HG03175 (cell line): ENCODE data around the gene RIC3.

Experiments
- ATAC-seq: cut with Tn5 transposase; IDR thresholded peaks from one replicate; pipeline ENCODE4 v1.9.1; 2021; ENCODE audit warnings: mild to moderate bottlenecking, moderate library complexity; ENCODE audit not compliant: unreplicated experiment

The RIC3 gene

GRCh38 chr11:8090756-8091155, 78.1 kb downstream of the RIC3 start:
- ATAC-seq: no peak

DNA sequence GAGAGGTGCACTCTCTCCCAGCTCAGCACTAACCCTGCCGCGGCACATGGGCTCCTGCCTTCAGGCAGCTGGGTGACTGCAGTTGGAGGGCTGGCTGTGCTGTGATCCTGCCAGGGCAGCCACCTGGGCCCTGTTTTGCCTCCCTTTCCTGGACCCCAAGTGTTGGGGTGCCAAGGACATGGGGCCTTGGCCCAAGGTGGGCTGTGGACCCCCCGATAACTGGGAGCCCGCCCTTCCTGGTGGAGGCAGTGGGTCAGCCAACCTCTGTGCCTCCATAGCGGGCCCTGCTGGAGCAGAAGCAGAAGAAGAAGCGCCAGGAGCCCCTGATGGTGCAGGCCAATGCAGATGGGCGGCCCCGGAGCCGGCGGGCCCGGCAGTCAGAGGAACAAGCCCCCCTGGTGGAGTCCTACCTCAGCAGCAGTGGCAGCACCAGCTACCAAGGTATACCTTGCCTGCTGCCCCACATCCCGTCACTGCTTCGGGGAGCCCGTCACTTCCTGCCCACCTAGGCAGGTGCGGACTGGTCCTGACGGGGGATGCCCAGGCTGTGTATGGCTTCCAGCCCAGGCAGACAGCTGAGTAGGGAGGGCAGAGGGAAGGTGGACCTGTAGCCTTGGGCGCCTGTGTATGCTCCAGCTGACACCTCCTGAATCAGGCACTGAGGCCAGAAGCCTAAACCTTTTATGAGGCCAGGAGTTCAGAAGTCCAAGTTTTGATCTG, 78.9 kb downstream of the RIC3 start:
- no peak for ATAC-seq

GRCh38 chr11:8087756-8088155, 81.1 kb downstream of the RIC3 start:
- no peak for ATAC-seq

GRCh38 chr11:8087185-8087584, 81.6 kb downstream of the RIC3 start:
- no peak for ATAC-seq

- no peak for ATAC-seq
Measured at GRCh38 chr11:8086571-8086970, 82.3 kb downstream of the RIC3 start.

- no peak for ATAC-seq
Measured at GRCh38 chr11:8086001-8086479, 82.8 kb downstream of the RIC3 start.

DNA sequence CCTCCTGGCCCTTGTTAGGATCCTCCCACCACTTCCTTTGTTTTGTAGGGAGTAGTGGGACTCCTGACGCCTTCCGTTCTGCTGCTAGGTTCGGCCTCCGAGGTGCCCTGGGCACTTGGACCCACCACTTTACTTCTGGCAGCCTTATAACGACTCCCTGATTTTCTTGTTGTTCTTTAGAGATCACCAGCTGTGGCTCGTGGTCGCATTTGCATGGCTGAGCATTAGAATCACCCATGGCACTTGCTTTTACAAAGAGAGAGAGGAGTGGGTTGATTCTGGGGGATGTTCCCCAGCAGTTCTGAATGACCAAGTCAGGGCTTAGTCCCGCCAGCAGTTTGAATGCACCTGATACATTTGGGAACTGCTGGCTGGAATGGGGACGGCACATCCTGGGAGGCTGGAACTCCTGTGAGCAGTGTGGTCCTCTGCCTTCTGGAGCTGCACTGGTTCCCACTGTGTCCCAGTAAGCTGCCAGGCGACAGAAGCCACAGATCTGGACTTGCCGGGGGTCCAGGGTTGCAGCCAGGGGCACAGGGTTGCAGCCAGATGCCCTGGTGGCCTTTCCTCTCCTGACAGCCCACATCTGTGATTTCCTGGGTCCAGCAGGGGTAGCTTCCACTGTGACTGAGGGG, 83.7 kb downstream of the RIC3 start:
- ATAC-seq: no peak

- ATAC-seq: no peak
Measured at GRCh38 chr11:8084352-8084751, 84.5 kb downstream of the RIC3 start.

DNA sequence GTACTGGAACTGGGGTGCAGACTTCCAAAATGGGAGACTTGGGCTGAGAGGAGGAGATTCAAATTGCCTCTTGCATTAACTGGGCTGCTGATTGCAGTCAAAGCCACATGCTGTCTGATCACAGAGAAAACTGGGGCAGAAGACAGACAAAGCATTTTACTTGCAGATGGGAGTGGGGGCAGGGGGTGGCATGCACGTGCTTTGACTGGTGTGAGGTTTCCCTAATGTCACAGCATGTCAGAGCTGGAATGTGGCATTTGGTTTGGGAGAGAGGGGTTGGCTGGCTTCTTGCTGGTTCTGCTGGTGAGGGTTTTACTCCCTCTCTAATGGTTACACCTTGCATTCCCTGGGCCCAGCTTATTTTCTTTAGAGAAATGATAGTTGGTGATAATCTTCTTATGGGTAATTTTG, 84.9 kb downstream of the RIC3 start:
- no peak for ATAC-seq

- ATAC-seq: no peak
Measured at GRCh38 chr11:8083088-8083395, 85.8 kb downstream of the RIC3 start.

DNA sequence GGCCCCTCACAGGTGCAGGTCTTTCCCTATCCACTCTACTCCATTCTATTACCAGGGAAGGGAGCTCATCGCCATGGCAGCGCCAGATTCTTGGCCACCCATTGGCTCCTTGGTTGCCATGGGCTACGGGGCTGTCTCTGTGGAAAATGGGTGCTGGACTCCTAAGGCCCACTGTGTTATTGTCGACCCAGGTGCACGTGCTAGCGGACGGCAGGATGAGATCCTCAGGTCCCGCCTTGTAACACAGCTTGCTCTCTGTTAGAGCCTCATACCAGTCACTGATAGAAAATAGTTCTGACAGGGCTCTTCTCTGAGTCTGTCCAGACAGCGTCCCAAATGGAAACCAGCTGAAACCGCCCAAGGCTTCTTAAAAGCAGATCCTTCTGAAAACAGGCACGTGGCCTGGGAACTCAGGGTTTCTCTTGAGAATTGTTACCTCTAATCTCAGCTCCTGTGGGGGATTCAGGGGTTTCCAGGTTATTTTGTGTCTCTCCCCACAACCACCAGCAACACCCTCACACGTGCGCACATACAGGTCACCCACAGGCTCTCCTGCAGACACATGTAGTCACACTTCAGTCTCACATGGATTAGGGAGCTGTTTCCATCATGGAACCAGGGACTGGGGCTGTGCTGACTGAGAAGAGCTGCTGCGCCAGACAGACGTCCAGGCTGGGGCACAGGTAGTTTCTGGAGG, 86.3 kb downstream of the RIC3 start:
- ATAC-seq: no peak

DNA sequence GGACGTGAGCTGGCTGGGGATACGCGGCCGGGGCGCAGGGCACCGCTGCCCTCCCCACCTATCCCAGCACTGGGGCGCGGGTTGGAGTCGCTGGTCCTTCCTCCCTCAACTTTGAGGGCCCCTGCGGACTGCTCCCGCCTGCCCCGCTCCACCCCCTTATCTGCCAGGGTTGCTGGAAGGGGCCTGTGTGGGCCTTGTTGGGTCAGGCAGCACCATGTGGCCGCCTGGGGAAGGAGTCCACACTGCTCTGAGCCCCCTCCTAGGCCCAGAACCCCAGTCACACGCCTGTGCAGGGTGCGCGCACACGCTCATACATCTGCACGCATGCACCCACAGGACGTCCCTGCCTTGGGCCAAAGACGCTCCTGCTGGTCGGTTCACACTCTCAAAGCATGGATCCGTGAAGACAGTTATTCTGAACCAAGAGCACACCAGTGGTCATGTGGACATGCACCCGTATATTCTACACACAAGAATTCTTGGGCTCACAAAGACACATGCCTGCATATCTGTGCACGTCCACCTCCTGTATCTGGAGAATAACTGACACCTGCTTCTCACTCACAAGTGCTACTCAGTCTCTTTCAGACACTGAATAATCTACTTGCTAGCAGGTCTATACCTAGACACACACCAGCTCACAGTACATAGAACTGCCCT, 87.1 kb downstream of the RIC3 start:
- no peak for ATAC-seq

DNA sequence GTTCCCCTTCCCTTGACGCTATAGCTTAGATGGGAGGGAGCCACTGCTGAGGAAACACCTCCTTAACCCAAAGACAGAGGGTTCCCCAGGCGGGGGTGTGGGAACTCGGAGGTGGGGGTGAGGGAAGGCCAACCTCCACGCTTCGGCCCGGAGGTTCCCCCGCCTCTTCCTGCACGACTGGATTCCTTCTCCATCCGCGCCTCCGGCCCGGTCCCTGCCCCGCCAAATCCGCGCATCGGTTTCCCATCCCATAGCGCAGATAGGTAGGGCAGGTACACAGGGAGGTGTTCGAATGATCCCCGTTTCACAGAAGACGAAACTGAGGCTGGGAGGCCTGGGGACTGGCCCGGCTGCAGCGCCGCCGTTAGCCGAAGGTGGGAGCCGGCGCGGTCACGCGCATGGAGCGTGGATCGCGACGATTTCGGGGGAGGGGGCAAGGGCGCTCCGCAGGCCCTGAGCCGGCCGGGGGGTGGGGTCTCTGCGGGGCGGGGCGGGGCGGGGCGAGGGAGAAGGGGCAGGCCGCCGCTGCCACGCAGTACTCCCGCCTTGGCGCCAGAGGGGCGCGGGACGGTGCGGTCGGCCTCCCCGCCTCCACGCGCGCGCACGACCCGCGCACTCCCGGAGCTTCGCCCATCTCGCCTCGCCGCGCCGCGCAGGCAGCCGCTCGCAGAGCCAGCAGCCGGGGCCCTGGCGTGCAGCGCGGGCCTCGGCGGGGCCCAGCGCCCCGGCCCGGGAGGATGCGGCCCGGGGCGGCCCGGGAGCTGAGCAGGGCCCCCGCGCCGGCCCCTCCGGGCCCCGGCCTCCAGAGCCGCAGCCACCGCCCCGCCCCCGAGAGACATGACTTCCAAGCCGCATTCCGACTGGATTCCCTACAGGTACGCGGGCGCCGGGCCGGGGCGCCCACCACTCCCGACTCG, 87.9 kb downstream of the RIC3 start, which contains the start of gene TUB:
TSS of gene TUB (plus strand) at position 538 of the 917 bp plus-strand sequence. CDS start at position 838, 300 bp downstream.
- ATAC-seq: no peak

GRCh38 chr11:8080069-8080670, 88.7 kb downstream of the RIC3 start:
- no peak for ATAC-seq

GRCh38 chr11:8079111-8079675, 89.6 kb downstream of the RIC3 start:
- ATAC-seq: no peak

- no peak for ATAC-seq
Measured at GRCh38 chr11:8075119-8075726, 93.6 kb downstream of the RIC3 start.

- no peak for ATAC-seq
Measured at GRCh38 chr11:8071616-8072581, 96.9 kb downstream of the RIC3 start.
